GM21717 (cell line): ENCODE results near the gene TNS4.

Experiments used
- ATAC-seq: cut with Tn5 transposase; IDR thresholded peaks from one replicate; pipeline ENCODE4 v1.9.1; 2021; ENCODE audit warnings: mild to moderate bottlenecking, moderate library complexity; ENCODE audit not compliant: unreplicated experiment

Gene TNS4

DNA sequence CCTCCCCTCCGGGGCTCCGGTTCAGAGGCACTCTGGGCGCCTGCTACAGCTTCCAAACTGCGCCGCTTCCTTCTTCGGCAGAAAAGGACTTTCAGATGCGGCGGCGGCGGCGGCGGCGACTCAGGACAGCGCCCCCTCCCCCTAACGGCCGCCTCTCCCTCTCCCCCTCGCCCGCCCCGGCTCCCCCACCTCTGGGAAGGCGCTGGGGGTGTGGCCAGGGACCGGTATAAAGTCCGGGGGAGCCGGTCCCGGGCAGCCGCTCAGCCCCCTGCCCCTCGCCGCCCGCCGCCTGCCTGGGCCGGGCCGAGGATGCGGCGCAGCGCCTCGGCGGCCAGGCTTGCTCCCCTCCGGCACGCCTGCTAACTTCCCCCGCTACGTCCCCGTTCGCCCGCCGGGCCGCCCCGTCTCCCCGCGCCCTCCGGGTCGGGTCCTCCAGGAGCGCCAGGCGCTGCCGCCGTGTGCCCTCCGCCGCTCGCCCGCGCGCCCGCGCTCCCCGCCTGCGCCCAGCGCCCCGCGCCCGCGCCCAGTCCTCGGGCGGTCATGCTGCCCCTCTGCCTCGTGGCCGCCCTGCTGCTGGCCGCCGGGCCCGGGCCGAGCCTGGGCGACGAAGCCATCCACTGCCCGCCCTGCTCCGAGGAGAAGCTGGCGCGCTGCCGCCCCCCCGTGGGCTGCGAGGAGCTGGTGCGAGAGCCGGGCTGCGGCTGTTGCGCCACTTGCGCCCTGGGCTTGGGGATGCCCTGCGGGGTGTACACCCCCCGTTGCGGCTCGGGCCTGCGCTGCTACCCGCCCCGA is 58.0 kb downstream of the TNS4 start, which contains the start of gene IGFBP4:
TSS of gene IGFBP4 (plus strand) at position 255 of the 792 bp plus-strand sequence. CDS start at position 541, 286 bp downstream.
- no peak for ATAC-seq

DNA sequence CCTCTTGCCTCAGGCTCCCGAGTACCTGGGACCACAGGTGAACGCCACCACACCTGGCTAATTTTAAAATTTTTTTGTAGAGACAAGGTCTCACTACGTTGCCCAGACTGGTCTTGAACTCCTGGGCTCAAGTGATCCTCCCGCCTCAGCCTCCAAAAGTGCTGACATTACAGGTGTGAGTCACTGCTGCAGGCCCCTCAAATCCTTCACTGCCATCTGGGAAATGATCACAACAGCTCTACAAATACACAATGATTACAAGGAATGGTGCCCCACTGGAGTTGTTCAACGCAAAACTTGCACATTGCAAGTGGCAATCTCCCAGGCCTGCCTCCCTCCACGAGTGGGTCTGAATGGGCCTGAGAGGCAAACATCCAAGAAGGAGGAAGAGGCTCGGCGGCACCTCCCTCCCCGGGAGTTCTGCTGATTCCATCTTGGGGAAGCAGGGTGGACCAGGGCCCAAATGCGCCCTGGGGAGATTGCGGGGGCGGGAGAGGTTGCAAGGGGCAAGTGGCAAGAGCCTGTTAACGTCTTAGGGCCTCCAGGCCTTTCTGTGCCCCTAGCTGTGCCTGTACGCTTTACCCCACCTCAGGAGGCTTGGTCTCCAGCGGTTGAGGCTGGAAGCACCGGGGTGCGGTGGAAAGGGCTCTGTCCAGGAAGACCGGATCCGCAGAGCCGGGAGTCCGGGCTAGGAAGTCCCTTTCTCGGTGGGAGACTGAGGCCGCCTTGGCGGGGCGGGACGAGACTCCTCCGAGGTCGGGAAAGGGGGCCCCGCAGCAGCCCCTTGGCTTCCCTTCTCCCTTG is 58.8 kb downstream of the TNS4 start:
- no peak for ATAC-seq

DNA sequence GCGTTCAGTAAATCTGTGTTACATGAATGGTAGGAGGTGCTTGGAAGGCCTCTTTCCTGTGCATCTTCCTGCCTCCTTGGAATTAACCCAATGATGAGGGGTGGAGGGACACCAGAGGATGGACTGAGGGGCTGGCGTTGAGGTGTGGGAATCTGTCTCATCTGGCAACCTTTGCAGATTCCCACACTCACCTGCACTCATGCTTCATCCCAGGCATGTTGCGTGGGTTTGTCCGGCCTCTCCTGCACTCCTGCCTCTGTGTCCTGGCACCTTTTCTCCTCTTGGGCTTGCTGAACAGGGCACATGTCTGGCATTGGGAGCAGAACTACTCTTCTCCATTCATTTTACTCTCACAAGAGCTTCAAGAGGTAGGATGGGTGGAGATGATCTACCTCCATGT is 61.3 kb downstream of the TNS4 start:
- ATAC-seq: no peak

DNA sequence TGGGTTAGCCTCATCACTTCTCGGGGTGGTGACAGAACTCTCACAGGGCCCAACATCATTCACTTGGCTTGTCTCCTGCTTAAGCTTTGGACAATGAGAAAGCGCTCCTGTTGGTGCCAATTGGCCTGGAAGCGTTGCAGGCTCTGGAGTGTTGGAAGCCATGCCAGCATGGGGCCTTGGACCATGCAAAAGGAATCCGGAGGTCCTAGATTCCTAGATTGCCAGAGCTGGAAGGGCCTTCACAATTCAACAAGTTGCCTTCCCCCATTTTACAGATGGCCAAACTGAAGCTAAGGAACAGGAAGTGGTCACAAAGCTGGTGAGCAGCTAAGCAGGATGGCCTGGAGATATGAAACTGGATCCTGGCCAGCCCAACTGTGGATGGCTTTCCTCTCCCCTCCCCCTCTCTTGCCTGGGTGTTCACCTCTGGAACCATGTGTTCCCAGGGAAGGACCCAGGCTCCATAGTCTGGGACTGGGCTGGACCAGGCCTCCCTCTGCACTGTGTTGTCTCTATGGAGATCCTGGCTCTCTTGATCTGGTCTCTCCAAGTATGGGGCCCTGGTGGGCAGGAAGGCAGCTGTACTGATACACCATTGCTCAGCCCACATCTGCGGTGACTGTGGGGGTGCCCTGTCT is 64.2 kb downstream of the TNS4 start:
- ATAC-seq: no peak

DNA sequence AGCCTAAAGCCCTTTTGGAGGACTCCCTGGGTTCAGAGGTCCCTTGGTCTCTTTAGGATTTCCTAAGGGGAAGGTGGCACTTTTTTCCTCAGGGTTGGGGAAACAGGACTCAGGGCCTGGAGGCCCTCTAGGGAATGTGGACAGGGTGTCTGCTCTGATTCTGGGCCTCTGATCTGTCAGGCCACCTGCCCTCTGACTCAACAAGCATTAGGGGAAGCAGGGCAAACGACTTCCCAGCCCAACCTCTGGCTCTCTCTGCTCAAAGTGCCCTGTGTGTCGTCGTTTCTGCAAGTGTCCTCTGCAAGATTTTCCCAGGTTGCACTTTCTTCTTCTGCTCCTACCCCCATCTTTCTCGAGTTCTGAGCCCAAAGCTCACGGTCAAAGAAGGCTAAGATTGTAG is 64.8 kb downstream of the TNS4 start:
- no peak for ATAC-seq

DNA sequence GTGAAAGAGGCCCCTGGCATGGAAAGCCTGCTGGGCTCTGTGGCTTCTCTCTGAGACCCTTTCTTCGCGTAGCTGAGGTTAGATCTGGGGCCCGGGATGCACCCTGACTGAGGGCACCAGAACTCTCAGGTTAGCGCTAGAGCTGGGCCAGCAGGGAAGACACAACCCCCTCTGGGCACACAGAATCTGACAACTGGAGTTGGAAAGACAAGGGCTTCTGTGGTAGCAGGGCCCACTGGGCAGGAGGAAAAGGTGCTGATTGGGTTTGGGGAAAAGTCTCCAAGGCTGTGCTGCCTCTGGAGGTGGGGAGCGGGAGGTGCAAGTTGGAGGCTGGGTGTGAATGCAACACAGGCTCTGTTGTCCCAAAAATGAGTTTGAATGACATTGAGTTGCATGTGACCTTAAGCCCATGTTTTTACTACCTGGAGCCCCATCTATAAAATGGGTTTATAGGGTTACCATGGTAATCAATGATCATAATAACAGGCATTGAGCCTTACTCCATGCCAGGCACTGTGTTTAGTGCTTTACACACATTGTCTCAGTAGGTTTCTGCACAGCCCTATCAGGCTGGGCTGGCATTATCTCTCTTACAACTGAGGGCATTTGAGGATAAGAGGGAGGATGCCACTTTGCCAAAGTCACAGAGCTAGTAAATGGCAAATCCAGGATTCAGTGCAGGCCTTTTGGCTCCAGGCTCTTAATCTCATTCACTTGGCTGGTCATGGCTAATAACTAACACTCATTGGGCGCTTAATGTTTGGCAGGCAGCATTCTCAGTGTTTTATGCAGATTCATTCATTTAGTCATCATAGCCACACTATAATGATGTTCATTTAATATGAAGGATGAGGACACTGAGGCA is 67.6 kb downstream of the TNS4 start:
- no peak for ATAC-seq

DNA sequence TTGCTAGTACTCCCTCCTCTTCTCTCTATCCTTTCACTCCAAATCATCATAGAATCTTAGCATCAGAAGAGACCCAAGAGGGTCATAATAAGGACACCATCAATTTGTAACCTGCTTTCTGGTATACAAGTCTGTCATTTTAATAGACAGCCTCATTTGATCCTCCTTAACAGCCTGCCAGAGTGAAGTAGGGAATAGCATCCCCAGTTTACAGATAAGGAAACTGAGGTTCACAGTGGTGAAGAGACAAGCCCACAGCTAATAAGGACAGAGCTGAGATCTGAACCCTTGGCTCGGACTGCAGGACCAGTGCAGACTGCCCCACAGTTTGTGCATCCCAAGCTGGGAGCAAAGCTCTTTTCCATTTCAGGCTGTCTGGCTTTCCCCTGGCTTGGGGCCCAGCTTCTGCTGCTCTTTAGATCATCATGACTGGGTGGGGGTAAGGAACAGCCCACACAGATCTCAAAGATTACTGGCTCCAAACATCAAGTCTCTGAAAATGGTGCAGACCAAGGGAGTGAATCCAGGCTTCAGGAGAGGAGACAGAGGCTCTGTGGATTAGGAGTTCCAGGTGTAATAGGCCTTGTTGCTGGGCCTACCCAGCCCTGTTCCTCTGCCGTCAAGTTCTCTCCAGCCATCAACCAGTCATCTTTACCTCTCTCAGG is 68.4 kb downstream of the TNS4 start:
- no peak for ATAC-seq

DNA sequence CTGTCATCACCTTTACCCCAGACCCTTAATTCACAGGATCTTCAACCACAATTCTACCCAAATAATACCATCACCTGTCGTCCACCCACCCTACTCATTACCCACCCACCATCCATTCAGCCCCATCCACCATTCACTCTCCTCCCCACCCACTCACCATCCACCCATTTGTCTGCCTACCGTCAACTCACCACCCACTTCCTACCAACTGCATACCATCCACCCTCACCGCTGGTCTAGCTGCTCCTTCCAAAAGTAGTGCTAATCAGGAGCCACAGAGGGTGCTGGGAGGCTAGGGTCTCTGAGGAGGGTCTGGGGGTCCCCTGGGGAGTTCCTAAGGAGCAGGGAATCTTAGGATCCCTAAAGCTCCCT is 70.2 kb downstream of the TNS4 start:
- no peak for ATAC-seq

DNA sequence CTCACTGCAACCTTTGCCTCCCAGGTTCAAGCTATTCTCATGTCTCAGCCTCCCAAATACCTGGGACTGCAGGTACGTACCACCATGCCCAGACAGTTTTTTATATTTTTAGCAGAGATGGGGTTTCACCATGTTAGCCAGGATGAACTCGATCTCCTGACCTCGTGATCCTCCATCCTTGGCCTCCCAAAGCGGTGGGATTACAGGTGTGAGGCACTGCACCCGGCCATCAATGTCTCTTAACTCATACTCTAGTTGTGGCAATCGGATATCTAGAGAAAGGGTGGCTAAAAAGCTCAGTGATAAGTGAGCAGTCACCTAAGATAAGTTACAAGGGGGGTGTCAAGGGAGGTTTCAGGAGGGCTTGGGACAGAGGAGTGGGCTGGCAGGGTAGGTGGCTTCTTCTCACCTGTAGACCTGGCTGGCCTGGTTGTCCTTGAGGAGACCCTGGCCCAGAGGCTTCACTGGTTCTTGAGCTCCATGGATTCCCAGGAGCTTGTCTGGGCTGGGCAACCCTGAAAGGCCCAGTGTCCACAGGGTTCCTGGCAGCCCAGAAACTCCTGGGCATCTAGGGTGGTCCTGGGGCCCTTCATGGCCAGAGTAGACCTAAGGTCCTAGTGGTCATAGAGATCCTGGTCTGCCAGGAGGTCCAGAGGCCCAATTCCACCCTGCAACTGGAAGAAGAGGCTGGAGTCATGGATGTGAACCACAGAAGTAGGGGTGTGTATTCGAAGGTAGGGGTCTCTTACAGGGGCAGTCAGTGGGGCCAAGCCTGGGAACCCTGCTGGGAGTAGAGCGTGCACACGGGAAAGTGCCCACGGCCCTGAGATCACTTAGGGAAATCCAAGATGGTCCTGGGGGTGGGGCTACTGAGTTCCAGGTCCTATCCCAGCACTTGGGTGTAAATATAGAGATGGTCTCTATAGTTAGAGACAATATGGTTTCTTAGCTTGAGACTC is 70.9 kb downstream of the TNS4 start:
- ATAC-seq: no peak

DNA sequence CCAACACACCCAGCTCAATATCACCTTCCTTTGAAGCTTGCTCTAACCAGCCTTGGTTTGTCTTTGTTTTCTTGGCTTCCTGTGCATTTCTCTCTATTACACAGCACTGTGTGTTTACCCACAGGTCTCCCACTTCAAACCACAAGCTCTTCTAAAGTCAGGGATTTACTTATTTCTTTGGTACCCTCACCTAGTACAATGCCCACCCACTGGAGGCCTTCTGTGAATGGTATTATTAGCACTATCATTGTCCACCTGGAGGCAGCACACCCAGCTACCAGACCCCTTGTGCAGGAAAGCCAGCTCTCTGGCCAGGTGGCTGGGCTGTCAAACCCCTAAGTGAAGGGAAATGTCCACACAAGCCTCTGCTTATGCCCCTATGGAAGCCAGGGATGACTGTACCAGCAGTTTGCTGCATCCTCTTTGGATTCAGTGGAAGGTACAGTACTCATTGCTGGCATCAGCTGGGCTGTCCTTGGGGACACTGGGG is 74.4 kb downstream of the TNS4 start:
- ATAC-seq: no peak
